SKM-1 treated with dmso at 0.1 percent for 144 hours (cell line): ENCODE results near the gene G3BP2.

Experiments
- DNase-seq: peaks from one replicate; lab custom pipeline; 2025; ENCODE audit not compliant: unreplicated experiment; lab: John Stamatoyannopoulos, UW

Gene G3BP2

DNA sequence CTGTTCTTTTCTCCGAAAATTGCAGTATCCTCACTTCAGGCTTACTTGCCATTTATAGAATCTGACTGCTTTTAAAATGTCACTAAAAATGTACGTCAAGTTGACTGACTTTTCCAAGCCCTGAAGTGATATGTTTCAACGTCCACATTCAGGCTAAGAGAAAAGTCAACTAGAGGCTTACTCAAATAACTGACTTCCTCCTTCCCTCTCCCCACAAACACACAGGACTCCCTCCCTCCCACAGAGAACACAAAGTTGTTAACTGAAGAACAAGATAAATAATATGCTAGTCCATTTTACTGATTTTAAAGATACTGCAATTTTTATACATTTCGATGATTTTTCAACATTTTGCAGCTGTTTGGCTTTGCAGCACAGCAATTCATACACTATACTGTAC lies 29.1 kb downstream of the G3BP2 start:
- DNase-seq: no peak

- no peak for DNase-seq
These were observed 29.6 kb downstream of the G3BP2 start for GRCh38 chr4:75643651-75644050.

- DNase-seq: no peak
These were observed 34.0 kb downstream of the G3BP2 start for GRCh38 chr4:75639124-75639695.

- no peak for DNase-seq
These were observed 35.4 kb downstream of the G3BP2 start for GRCh38 chr4:75637827-75638226.

GRCh38 chr4:75637176-75637575 lies 36.0 kb downstream of the G3BP2 start:
- DNase-seq: no peak

- no peak for DNase-seq
These were observed 38.3 kb downstream of the G3BP2 start for GRCh38 chr4:75634951-75635350.

- no peak for DNase-seq
These were observed 38.9 kb downstream of the G3BP2 start for GRCh38 chr4:75634281-75634680.

DNA sequence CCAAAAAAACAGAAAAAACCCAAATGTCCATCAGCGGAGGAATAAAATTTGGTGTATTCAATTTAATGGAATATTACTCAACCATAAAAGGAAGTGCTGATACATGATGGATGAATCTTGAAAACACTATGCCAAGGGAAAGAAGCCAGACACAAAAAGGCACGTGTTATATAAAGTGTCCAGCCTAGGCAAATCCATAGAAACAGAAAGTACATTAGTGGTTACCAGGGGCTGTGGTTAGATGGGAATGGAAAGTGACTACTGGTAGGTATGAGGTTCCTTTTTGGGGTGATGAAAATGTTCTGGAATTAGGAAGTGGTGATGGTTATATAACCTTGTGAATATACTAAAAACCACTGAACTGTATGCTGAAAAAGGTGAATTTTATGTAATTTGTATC lies 39.4 kb downstream of the G3BP2 start:
- peak; percentile 20 for DNase-seq

DNA sequence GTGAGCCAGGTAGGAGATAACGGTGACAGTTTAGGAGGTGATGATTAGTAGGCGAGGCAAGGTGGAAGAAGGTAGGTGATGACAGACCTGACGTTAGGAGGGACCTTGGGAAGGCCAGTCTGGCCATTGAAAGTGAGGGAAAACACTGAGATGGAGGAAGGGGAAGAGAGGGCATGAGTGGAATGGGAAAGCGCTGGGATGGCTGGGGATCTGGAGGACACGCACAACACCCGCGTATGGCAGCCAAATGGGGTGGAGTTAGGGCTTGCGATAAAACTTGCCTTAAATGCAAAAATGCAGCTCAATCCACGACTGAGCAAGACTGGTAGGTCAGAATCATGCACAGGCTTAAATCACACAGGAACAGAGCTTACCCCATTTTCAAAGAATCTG lies 42.3 kb downstream of the G3BP2 start:
- DNase-seq: no peak

GRCh38 chr4:75630174-75630936 lies 42.9 kb downstream of the G3BP2 start, which contains the start of gene CDKL2:
Gene CDKL2 (minus strand): TSS chr4:75630528. CDS start chr4:75625988, 4,540 bp downstream.
- DNase-seq: no peak

DNA sequence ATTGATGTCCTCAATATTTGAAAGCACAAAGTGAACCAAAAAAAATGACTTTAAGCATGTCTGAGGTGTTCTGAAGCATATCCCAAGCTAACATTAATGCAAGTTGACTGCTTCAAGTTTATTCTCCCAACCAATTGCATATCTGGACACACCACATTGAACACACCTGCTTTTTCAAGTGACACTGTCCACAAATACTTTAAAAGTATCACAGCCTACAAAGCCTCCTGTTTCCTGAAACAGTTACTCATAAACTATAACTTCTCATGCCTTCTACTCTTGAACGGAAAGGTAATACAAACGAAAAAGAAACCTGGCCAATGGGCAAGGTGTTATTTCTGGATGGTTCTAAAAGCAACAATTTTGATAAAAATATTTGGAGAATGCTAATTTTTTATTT lies 44.0 kb downstream of the G3BP2 start:
- no peak for DNase-seq

GRCh38 chr4:75623026-75623425 lies 50.2 kb downstream of the G3BP2 start:
- DNase-seq: no peak

GRCh38 chr4:75621715-75622114 lies 51.5 kb downstream of the G3BP2 start:
- no peak for DNase-seq

GRCh38 chr4:75612306-75612705 lies 60.9 kb downstream of the G3BP2 start:
- DNase-seq: no peak

DNA sequence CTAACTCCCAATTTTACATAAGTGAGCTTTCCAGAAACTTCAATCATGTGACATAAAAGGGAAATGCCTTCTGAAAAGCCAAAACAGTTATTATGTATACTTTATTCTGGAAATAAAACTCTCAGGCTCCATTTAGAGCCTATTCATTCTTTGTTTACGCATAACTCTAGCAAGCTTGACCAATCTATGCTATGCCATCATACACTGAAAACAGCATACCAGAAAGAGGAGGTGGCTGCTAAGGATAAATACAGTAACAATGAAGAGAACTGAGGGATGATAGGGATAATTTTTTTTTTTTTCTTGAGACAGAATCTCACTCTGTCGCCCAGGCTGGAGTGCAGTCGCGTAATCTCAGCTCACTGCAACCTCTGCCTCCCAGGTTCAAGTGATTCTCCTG lies 67.3 kb downstream of the G3BP2 start:
- DNase-seq: no peak

- no peak for DNase-seq
These were observed 73.6 kb downstream of the G3BP2 start for GRCh38 chr4:75599647-75600046.

DNA sequence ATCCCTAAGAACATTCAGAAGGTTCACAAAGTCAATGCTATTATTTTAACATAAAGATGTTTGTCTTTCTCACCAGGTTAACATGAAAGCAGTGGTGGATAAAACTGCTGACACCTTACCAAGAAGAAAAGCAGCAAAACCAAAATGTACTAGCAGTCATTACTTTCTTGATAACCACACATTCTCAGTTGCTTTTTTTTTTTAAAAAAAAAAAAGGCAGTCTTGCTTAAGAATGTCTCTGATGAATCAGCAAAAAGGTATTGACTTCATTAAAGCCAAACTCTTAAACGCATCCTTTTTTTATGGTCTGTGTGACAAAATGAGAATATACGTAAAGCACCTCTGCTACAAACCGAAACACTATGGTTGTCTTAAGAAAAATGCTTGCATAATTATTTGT lies 74.8 kb downstream of the G3BP2 start:
- DNase-seq: no peak

DNA sequence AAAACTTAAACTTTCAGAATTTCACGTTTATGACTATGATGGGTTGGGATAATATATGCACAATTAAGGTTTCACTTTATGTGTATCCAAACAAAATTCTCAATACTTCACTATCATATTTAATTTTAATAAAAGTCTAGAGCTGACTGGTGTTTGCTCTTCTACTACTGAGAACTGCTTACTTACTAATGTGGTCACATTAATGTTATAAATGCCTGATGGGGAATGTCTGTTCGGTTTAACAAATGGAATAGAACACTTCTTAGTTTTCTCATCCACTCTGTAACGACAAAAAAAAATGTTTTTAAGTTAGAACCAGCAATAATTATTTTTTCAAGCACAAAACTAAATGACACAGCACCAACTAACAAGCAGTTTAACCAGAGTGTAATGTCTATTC lies 77.2 kb downstream of the G3BP2 start:
- DNase-seq: no peak

GRCh38 chr4:75593393-75593792 lies 79.8 kb downstream of the G3BP2 start:
- DNase-seq: no peak
